ENCODE results near the gene BCL6. TPM values are rescaled to one million over a fixed set of nuclear protein-coding genes. Genes with fewer than 3 reads are reported as not detected.
"Not testable (repeated sequence)": the region's sequence is repeated elsewhere in the genome, so short reads cannot be mapped to it uniquely, and the experiment has no call there.

BCL6 gene
- total RNA-seq, 2 experiments from 2014 or later: 30.4 to 33.4 TPM

DNA sequence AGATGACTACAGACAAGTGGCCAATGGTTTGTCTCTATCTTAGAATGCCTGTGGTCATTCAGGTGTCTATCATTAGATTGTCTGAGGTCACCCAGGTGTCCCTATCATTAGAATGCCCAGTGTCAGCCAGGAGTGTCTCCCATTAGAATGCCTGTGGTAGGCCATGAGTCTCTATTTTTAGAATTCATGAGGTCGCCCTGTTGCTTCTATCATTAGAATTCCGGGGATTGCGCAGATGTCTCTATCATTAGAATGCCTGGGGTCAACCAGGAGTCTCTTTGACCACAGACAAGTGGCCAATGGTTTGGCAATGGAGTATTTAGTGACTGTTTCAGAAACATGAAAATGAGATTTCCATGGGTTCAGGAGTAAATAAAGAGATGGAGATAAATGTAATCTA is 50.5 kb downstream of the BCL6 start:
- no peak overlapping the region for H3K27ac Mint-ChIP-seq
- DNase-seq: no peak
- H3K4me1 Mint-ChIP-seq: no peaks in the 10 kb centered on the region
- CTCF ChIA-PET: no interaction called here
- H3K36me3 Mint-ChIP-seq (ENCODE audit: low read depth): no peaks in the 10 kb centered on the region
- no peaks in the 10 kb centered on the region for H3K9me3 Mint-ChIP-seq
- POLR2A ChIA-PET: no interaction called here
- H3K27me3 Mint-ChIP-seq: peaks cover 46% of the 10 kb centered on the region
- H3K4me3 Mint-ChIP-seq: no peak overlapping the region

DNA sequence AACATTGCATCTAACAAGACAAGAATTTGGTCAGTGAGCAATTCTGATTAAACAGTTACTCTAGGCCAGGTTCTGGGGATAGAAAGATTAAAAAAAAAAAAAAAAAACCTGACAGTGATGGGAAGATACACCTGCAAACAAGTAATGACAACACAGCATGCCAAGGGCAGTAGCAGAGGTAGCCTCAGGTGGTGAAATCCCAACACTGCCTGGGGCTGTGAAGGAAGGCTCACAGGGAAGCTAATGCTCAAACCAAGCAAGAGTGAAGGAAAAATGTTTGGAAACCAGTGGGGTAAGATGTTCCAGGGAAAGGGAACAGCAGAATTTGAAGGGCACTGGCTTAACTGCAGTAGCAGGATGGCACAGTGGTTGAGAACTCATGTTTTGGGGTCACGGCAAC is 51.8 kb downstream of the BCL6 start:
- no peak overlapping the region for H3K27ac Mint-ChIP-seq
- ChIA-PET POLR2A (no interaction called here), CTCF (interaction anchor here (1.6 to 1.9 kb wide), 2 partner anchors 14 to 22 kb away, joined by 5 to 7 read pairs; no protein-coding TSS in a partner anchor)
- H3K36me3 Mint-ChIP-seq (ENCODE audit: low read depth): no peaks in the 10 kb centered on the region
- no peaks in the 10 kb centered on the region for H3K9me3 Mint-ChIP-seq
- no peak overlapping the region for H3K4me3 Mint-ChIP-seq
- H3K27me3 Mint-ChIP-seq: peaks cover 53% of the 10 kb centered on the region
- DNase-seq: no peak
- H3K4me1 Mint-ChIP-seq: no peaks in the 10 kb centered on the region

GRCh38 chr3:187689984-187690383 is 55.3 kb downstream of the BCL6 start:
- no peaks in the 10 kb centered on the region for H3K4me1 Mint-ChIP-seq
- H3K27me3 Mint-ChIP-seq: peaks cover 60% of the 10 kb centered on the region
- no peak overlapping the region for H3K4me3 Mint-ChIP-seq
- ChIA-PET POLR2A (no interaction called here), CTCF (interaction anchor here (1.1 to 1.3 kb wide), 2 partner anchors 10 to 370 kb away, joined by 3 to 4 read pairs; no protein-coding TSS in a partner anchor)
- H3K9me3 Mint-ChIP-seq: no peaks in the 10 kb centered on the region
- H3K27ac Mint-ChIP-seq: no peak overlapping the region
- H3K36me3 Mint-ChIP-seq (ENCODE audit: low read depth): no peaks in the 10 kb centered on the region
- no peak for DNase-seq

GRCh38 chr3:187686621-187687273 is 58.5 kb downstream of the BCL6 start:
- ChIA-PET CTCF (interaction anchor here (0.8 to 1.3 kb wide), 4 partner anchors 7 to 767 kb away, joined by 3 to 5 read pairs (median 4); no protein-coding TSS in a partner anchor), POLR2A (no interaction called here)
- Mint-ChIP-seq H3K36me3 (ENCODE audit: low read depth) (no peaks in the 10 kb centered on the region), H3K27ac (no peak overlapping the region), H3K4me1 (peaks cover 3% of the 10 kb centered on the region), H3K27me3 (peaks cover 67% of the 10 kb centered on the region), H3K4me3 (no peak overlapping the region), H3K9me3 (no peaks in the 10 kb centered on the region)
- no peak for DNase-seq

DNA sequence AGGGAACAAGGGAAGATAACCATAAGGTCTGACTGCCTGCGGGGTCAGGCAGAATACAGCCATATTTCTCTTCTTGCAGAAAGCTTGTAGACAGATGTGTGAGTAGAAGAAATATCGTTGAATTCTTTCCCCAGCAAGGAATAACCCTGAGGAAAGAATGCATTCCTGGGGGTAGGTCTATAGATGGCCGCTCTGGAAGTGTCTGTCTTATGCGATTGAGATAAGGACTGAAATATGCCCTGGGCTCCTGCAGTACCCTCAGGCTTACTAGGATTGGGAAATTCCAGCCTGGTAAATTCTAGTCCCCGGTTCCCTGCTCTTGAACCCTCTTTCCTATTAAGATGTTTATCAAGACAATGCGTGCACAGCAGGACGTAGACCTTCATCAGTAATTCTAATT is 59.3 kb downstream of the BCL6 start:
- Mint-ChIP-seq H3K9me3 (no peaks in the 10 kb centered on the region), H3K4me3 (no peak overlapping the region), H3K36me3 (ENCODE audit: low read depth) (no peaks in the 10 kb centered on the region), H3K27me3 (peaks cover 61% of the 10 kb centered on the region), H3K4me1 (peaks cover 3% of the 10 kb centered on the region), H3K27ac (no peak overlapping the region)
- ChIA-PET POLR2A (no interaction called here), CTCF (no interaction called here)
- DNase-seq: no peak

- peaks cover 58% of the 10 kb centered on the region for H3K27me3 Mint-ChIP-seq
- no peaks in the 10 kb centered on the region for H3K9me3 Mint-ChIP-seq
- H3K4me3 Mint-ChIP-seq: no peak overlapping the region
- CTCF ChIA-PET: interaction anchor here (0.6 to 3.1 kb wide), 4 partner anchors 29 to 367 kb away, joined by 3 to 15 read pairs (median 3); no protein-coding TSS in a partner anchor
- no peak for DNase-seq
- no peaks in the 10 kb centered on the region for H3K36me3 Mint-ChIP-seq (ENCODE audit: low read depth)
- peaks cover 3% of the 10 kb centered on the region for H3K4me1 Mint-ChIP-seq
- no peak overlapping the region for H3K27ac Mint-ChIP-seq
- POLR2A ChIA-PET: no interaction called here
Observed at GRCh38 chr3:187684880-187685279, 60.4 kb downstream of the BCL6 start.

GRCh38 chr3:187684444-187684843 is 60.8 kb downstream of the BCL6 start:
- ChIA-PET CTCF (interaction anchor here (0.6 to 3.1 kb wide), 4 partner anchors 29 to 367 kb away, joined by 3 to 15 read pairs (median 3); no protein-coding TSS in a partner anchor), POLR2A (no interaction called here)
- Mint-ChIP-seq H3K27me3 (peaks cover 58% of the 10 kb centered on the region), H3K9me3 (no peaks in the 10 kb centered on the region), H3K4me1 (peaks cover 3% of the 10 kb centered on the region), H3K4me3 (no peak overlapping the region), H3K27ac (no peak overlapping the region), H3K36me3 (ENCODE audit: low read depth) (no peaks in the 10 kb centered on the region)
- DNase-seq: no peak

GRCh38 chr3:187681756-187682155 is 63.5 kb downstream of the BCL6 start:
- CTCF ChIA-PET: interaction anchor here (0.7 to 7.8 kb wide), 6 partner anchors 25 to 377 kb away, joined by 3 to 313 read pairs (median 5); no protein-coding TSS in a partner anchor
- H3K4me3 Mint-ChIP-seq; H3K27ac Mint-ChIP-seq; H3K36me3 Mint-ChIP-seq (ENCODE audit: low read depth); H3K4me1 Mint-ChIP-seq; DNase-seq; POLR2A ChIA-PET; H3K9me3 Mint-ChIP-seq: not testable (repeated sequence)
- H3K27me3 Mint-ChIP-seq: peaks cover 59% of the 10 kb centered on the region

DNA sequence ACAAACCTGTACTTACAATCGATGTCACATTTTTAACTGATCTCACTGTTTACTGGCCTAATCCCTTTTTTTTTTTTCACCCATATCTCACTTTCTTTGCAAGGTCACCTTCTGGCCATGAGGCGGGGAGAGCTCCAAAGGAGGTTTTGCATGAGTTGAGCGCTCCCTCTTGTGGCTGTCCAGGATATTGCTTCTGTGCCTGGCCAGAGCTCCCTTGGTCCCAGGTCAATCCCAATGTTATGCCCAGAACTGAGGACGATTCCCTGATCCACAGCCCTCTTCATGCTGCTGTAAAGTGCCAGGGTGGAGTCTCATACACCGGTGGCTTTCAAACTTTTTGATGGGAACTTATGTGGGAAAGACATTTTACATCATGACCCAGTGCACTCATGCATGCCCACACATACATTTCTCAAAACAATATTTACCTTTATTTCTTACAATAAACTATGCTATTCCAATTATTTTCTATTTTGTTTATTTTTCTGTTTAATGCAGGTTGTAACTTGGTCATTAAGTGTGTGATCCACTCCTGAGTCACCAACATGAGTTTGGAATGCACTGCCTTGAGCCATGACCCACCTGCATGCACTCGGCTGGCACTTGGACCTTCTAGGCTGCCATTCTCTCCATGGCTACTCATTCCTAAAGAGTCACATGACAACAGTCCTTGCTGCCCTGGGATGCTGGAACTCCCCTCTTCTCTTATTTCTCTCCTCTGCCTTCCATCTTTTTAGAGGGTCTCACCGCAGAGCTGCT is 65.5 kb downstream of the BCL6 start:
- ChIA-PET POLR2A (interaction anchor here (0.9 to 1.4 kb wide), 4 partner anchors 65 to 459 kb away, joined by 3 to 9 read pairs (median 3); no protein-coding TSS in a partner anchor), CTCF (interaction anchor here (0.6 to 7.8 kb wide), 59 partner anchors 8 to 567 kb away, joined by 3 to 313 read pairs (median 4); partner anchors contain the start of genes RTP2, RTP4 and SST)
- no peak overlapping the region for H3K27ac Mint-ChIP-seq
- no peak overlapping the region for H3K4me3 Mint-ChIP-seq
- H3K36me3 Mint-ChIP-seq (ENCODE audit: low read depth): no peaks in the 10 kb centered on the region
- H3K27me3 Mint-ChIP-seq: peaks cover 59% of the 10 kb centered on the region
- peak; percentile 68 for DNase-seq
- H3K4me1 Mint-ChIP-seq: peaks cover 2% of the 10 kb centered on the region
- no peaks in the 10 kb centered on the region for H3K9me3 Mint-ChIP-seq

- H3K27ac Mint-ChIP-seq: no peak overlapping the region
- peak; percentile 29 for DNase-seq
- H3K9me3 Mint-ChIP-seq: no peaks in the 10 kb centered on the region
- H3K4me3 Mint-ChIP-seq: no peak overlapping the region
- CTCF ChIA-PET: interaction anchor here (0.6 to 7.8 kb wide), 39 partner anchors 9 to 1919 kb away, joined by 3 to 313 read pairs (median 5); partner anchors contain the start of genes RTP2, RTP4 and SST
- H3K36me3 Mint-ChIP-seq (ENCODE audit: low read depth): no peaks in the 10 kb centered on the region
- peaks cover 58% of the 10 kb centered on the region for H3K27me3 Mint-ChIP-seq
- POLR2A ChIA-PET: interaction anchor here (1.0 to 1.4 kb wide), 3 partner anchors 359 to 458 kb away, joined by 3 to 9 read pairs (median 3); no protein-coding TSS in a partner anchor
- H3K4me1 Mint-ChIP-seq: no peaks in the 10 kb centered on the region
Observed at GRCh38 chr3:187678726-187679268, 66.5 kb downstream of the BCL6 start.

- Mint-ChIP-seq H3K27me3 (peaks cover 54% of the 10 kb centered on the region), H3K36me3 (ENCODE audit: low read depth) (no peaks in the 10 kb centered on the region), H3K4me3 (no peak overlapping the region), H3K4me1 (no peaks in the 10 kb centered on the region), H3K9me3 (no peaks in the 10 kb centered on the region), H3K27ac (no peak overlapping the region)
- CTCF ChIA-PET: interaction anchor here (0.7 to 7.8 kb wide), 7 partner anchors 11 to 358 kb away, joined by 3 to 313 read pairs (median 3); no protein-coding TSS in a partner anchor
- POLR2A ChIA-PET: no interaction called here
- DNase-seq: no peak
Observed at GRCh38 chr3:187677604-187678003, 67.7 kb downstream of the BCL6 start.

DNA sequence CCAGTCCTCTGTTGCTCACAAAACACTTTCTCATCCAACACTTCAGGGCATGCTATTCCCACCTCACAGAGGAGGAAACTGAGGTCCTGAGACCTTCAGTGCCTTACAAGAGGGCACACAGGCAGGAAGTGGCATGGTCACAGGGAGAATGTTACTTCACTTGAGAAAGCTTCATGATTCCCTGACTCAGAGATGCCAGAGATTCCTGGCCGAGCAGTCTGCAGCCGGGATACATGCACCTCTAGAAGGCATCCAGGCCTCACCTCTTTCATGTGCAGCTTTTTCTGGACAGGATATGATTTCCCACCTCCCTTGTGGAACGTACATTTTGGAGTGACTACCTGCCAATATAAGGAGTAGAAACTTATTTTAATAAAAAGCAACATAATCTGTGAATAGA is 72.3 kb downstream of the BCL6 start:
- Mint-ChIP-seq H3K27ac (no peak overlapping the region), H3K4me3 (no peak overlapping the region), H3K27me3 (peaks cover 64% of the 10 kb centered on the region), H3K4me1 (no peaks in the 10 kb centered on the region), H3K36me3 (ENCODE audit: low read depth) (no peaks in the 10 kb centered on the region), H3K9me3 (no peaks in the 10 kb centered on the region)
- no peak for DNase-seq
- ChIA-PET CTCF (interaction anchor here (1.2 kb wide), 1 partner anchor 352 kb away, joined by 3 read pairs; no protein-coding TSS in a partner anchor), POLR2A (no interaction called here)
